KG1 (cell line): ENCODE results near the gene OR52N2.
A peak's percentile ranks its signal among the peaks of the same experiment; 100 is the strongest.

Source experiments
- DNase-seq: peaks from one replicate; lab custom pipeline; 2025; lab: John Stamatoyannopoulos, UW

The OR52N2 gene

DNA sequence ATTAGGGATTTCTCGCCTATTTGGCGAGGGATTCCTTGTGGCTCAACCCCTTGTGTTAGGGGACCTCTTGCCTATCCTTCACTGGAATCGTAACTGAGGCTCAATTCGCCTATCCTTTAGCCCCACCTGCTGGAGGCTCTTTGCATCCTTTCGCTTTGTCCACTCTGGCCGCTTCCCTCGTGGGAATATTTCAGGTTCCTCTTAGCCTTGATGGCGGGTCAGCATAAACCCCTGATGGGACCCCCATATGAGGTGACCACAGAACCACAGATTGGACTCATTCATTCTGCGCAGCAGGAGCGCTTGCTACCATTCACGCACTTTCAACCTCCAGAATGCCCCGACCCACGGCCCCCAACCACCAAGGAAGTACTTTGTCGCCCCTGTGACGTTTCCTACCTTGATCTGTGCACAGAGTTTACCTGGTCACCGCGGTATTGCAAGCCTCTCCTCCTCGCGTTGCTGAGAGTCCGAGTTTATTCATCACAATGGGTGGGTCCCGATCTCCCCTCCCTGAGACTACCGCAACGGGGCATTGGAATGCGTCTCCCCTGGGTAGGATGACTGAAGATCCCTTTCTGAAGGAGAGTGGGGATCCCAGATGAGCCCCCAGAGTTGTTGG, at the start of gene OR52N2:
Gene OR52N2 (plus strand): TSS at position 425 of the 622 bp plus-strand sequence. CDS start 11,412 bp downstream, outside the sequence.
- peak; percentile 59 for DNase-seq

- DNase-seq, result no peak
These were observed 41.7 kb upstream of the OR52N2 start for GRCh38 chr11:5767056-5767455.

DNA sequence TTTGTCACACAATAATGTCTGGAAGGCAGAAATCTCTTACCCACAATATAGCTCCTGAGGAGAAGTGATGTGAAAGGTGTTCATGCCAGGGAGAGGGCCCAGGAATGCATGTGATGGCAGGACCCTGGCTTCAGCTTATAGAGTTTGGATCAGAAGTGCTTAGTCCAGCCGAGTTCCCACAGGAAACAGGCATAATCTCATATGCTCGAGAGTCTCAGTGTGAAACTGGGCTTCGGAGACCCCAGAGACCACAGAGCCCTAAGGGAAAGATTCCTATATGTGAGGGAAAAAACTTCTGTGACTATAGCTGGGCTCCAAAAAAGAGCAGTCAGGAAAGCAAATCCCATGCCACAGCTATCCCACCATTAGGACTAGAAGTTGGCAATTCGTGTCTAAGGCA, 25.5 kb upstream of the OR52N2 start, which contains the start of gene OR52N5:
Gene OR52N5 (minus strand): TSS at position 101 of the 400 bp plus-strand sequence. CDS start 4,721 bp downstream, outside the sequence.
- no peak for DNase-seq

- no peak for DNase-seq
These were observed 17.6 kb upstream of the OR52N2 start, which contains the start of gene OR52N1 for GRCh38 chr11:5791165-5791564. OR52N1 (minus strand) TSS chr11:5791265; CDS start chr11:5788816, 2,449 bp downstream.

DNA sequence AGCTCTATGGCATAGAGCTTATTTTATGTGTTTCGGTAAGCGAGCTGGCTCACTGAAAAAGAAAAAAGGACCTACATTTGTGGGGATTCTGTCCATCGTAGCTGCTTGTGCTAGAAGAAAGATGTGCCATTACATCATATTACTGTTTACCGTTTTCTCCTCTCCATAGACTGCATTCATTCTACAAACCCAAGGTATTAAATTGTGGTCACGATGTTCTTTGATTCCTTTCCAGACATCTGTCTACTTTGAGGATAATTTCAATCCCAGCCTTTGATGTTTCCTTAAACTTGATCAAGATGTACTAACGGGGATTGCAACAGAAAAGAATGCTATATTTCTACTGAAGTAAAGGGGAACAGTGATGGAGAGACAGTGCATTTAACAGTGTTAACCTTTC, 12.2 kb upstream of the OR52N2 start:
- no peak for DNase-seq

- DNase-seq, result no peak
These were observed 4.7 kb upstream of the OR52N2 start for GRCh38 chr11:5803982-5804381.

- DNase-seq, result no peak
These were observed 1.1 kb upstream of the OR52N2 start for GRCh38 chr11:5807580-5807979.

GRCh38 chr11:5809122-5809519, 397 bp downstream of the OR52N2 start:
- DNase-seq, result no peak

- DNase-seq, result no peak
These were observed 1.4 kb downstream of the OR52N2 start for GRCh38 chr11:5809905-5810795.

DNA sequence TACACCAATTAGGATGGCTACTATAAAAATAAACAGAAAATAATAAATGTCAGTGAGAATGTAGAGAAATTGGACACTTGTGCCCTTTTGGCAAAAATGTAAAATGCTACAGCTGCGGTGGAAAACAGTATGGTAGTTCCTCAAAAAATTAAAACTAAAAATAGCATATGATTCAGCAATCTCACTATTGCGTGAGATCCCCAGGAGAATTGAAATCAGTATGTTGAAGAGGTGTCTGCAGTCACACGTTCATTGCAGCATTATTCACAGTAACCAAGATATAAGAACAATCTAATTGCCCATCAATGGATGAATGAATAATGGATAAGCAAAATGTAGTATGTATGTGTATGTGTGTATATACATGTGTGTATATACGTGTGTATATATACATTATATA, 6.8 kb downstream of the OR52N2 start:
- no peak for DNase-seq

GRCh38 chr11:5818245-5818886, 9.6 kb downstream of the OR52N2 start:
- no peak for DNase-seq

- no peak for DNase-seq
These were observed 22.6 kb downstream of the OR52N2 start for GRCh38 chr11:5831196-5831829.

- no peak for DNase-seq
These were observed 24.7 kb downstream of the OR52N2 start for GRCh38 chr11:5833446-5833845.

DNA sequence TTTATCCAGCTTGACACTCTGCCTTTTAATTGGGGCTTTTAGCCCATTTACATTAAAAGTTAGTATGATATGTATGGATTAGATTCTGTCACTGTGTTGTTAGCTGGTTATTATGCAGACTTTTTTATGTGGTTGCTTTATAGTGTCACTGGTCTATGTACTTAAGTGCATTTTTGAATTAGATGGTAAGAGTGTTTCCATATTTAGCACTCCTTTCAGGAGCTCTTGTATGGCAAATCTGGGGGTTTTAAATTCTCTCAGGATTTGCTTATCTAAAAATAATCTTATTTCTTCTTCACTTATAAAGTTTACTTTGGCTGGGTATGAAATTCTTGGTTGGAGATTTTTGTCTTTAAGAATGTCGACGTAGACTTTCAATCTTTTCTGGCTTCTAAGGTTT, 29.0 kb downstream of the OR52N2 start:
- DNase-seq, result no peak

- DNase-seq, result no peak
These were observed 33.1 kb downstream of the OR52N2 start, which contains the start of gene OR52E6 for GRCh38 chr11:5841797-5842196. OR52E6 (minus strand) TSS chr11:5841897; CDS start chr11:5841897, 0 bp downstream.

DNA sequence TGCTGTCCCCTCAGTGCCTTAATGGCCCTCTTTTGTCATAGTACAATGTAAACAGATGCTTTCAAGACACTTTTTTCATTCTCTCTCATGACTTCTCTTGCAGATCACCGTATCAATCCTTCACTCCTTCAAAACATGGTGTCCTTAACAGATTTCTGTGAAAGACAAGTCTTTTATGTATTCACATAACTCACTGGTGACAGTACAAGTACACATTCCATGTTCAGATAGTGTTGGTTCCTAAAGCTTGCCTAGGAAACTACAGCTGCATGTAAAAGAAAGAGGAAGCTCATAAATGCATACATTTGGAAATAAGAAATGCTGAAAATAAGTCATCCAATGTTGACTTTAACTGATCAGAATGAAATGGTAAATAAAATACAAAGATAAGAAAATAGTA, 38.0 kb downstream of the OR52N2 start:
- no peak for DNase-seq

- peak; percentile 9 for DNase-seq
These were observed 39.0 kb downstream of the OR52N2 start for GRCh38 chr11:5847711-5848110.

GRCh38 chr11:5851002-5851401, 42.3 kb downstream of the OR52N2 start:
- DNase-seq, result no peak

DNA sequence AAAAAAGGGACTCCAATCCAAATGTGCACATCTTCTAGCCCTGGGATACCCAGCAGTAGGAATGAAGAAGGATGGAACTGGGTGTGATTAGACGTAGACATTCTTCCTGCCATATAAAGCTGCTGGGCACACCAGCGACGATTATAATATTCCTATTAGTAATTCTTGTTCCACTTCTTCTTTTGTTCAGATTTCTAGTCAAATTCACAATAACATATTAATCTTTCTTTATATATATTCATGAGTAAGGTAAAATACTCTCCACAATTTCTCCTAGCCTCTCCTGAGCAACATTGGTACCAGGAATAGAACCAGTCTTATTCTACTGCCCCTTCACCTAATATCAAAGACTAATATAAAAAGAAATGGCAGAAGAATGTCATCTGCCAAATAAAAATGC, 48.9 kb downstream of the OR52N2 start, which contains the start of gene OR52E8:
Gene OR52E8 (minus strand): TSS at position 101 of the 400 bp plus-strand sequence. CDS start 0 bp downstream, at position 101.
- DNase-seq, result no peak

DNA sequence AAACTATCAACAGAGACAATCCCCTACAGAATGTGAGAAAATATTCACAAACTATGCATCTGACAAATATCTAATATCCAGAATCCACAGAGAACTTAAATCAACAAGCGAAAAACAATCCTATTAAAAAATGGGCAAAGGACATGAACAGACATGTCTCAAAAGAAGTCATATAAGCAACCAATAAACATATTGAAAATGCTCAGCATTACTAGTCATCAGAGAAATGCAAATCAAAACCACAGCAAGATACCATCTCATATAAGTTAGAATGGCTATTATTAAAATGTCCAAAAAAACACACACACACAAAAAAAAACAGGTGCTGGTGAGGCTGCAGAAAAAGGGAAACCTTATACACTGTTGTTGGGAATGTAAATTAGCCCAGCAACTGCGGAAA, 57.1 kb downstream of the OR52N2 start:
- no peak for DNase-seq
